Hepatocyte (in vitro differentiated cells): Measurements from ENCODE around the gene CBS.

ENCODE experiments used
- EZH2 ChIP-seq: fragments of 200-600 bp; sonication (generic); IDR thresholded peaks from 2 replicates; pipeline ENCODE4 v1.6.1; 2016; ENCODE audit warnings: antibody characterized with exemption, mild to moderate bottlenecking, borderline replicate concordance
- EZH2phosphoT487 ChIP-seq: fragments of 200-600 bp; sonication (generic); IDR thresholded peaks from one replicate; pipeline ENCODE4 v1.6.1; 2018; ENCODE audit warnings: antibody characterized with exemption, mild to moderate bottlenecking, low read depth, moderate library complexity; ENCODE audit not compliant: unreplicated experiment, severe bottlenecking
- TF ChIP-seq, protein P1 (sequence below): fragments of 200-600 bp; sonication (generic); IDR thresholded peaks from 2 replicates; pipeline ENCODE4 v1.5.1; 2016; ENCODE audit warnings: antibody characterized with exemption, mild to moderate bottlenecking; ENCODE audit not compliant: poor library complexity

- TF ChIP-seq, protein P1, sequence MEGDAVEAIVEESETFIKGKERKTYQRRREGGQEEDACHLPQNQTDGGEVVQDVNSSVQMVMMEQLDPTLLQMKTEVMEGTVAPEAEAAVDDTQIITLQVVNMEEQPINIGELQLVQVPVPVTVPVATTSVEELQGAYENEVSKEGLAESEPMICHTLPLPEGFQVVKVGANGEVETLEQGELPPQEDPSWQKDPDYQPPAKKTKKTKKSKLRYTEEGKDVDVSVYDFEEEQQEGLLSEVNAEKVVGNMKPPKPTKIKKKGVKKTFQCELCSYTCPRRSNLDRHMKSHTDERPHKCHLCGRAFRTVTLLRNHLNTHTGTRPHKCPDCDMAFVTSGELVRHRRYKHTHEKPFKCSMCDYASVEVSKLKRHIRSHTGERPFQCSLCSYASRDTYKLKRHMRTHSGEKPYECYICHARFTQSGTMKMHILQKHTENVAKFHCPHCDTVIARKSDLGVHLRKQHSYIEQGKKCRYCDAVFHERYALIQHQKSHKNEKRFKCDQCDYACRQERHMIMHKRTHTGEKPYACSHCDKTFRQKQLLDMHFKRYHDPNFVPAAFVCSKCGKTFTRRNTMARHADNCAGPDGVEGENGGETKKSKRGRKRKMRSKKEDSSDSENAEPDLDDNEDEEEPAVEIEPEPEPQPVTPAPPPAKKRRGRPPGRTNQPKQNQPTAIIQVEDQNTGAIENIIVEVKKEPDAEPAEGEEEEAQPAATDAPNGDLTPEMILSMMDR: no peak
- TF ChIP-seq EZH2 (no peak), EZH2phosphoT487 (no peak)
Measured at GRCh38 chr21:43023175-43023574, 52.5 kb downstream of the CBS start.
